Common myeloid progenitor, CD34-positive (primary cell): ENCODE data around the gene ATRX.

Source experiments
- CTCF ChIA-PET: fragments of 350-600 bp; sonication (Branson Sonifier 250); formaldehyde crosslinking; loops from one replicate; lab custom pipeline; 2021; ENCODE audit warnings: antibody characterized with exemption; lab: Charles Lee
- POLR2A ChIA-PET: fragments of 350-600 bp; sonication (Branson Sonifier 250); formaldehyde crosslinking; loops from one replicate; lab custom pipeline; 2021; ENCODE audit warnings: antibody characterized with exemption; lab: Charles Lee
- DNase-seq, 3 donors: peaks; one replicate each; pipeline versions ENCODE4 v3.0.0 to v3.0.0-alpha.2; 2013
- H3K27ac ChIP-seq, 2 experiments: 1 replicate in 1 of 2; 2 replicates in 1 of 2; pipeline ENCODE4 v1.7.0; 2013; ENCODE audit warnings: inconsistent platforms in 2 of 2, low read length in 2 of 2, mild to moderate bottlenecking in 2 of 2, low read depth in 1 of 2, moderate library complexity in 1 of 2; ENCODE audit not compliant: severe bottlenecking in 2 of 2, insufficient read depth in 1 of 2, poor library complexity in 1 of 2
- H3K27me3 ChIP-seq, 5 experiments: replicated peaks in 2 of 5; 1 replicate in 3 of 5; 2 replicates in 2 of 5; pipeline versions ENCODE4 v1.6.1 to v1.7.0; 2013; ENCODE audit warnings: low read length in 4 of 5, mild to moderate bottlenecking in 2 of 5, moderate library complexity in 2 of 5, inconsistent platforms in 1 of 5; ENCODE audit not compliant: insufficient read depth in 5 of 5, control insufficient read depth in 4 of 5
- H3K36me3 ChIP-seq, 4 experiments: 1 replicate in 2 of 4; 2 replicates in 2 of 4; pipeline versions ENCODE4 v1.6.1 to v1.7.0; 2013; ENCODE audit warnings: low read length in 3 of 4, control low read depth in 1 of 4, mild to moderate bottlenecking in 1 of 4; ENCODE audit not compliant: control insufficient read depth in 4 of 4, insufficient read depth in 4 of 4
- H3K4me1 ChIP-seq, 4 experiments: 1 replicate in 3 of 4; 2 replicates in 1 of 4; pipeline versions ENCODE4 v1.6.1 to v1.7.1; 2013; ENCODE audit warnings: low read length in 3 of 4, mild to moderate bottlenecking in 3 of 4, control low read depth in 1 of 4, inconsistent platforms in 1 of 4, moderate library complexity in 1 of 4; ENCODE audit not compliant: control insufficient read depth in 4 of 4, insufficient read depth in 4 of 4; ENCODE audit errors: control extremely low read depth in 1 of 4
- H3K4me3 ChIP-seq, 7 experiments: 1 replicate in 4 of 7; 2 replicates in 3 of 7; pipeline versions ENCODE4 v1.5.1 to v1.7.0; 2013; ENCODE audit warnings: mild to moderate bottlenecking in 7 of 7, low read length in 6 of 7, moderate library complexity in 6 of 7, inconsistent platforms in 2 of 7, low read depth in 2 of 7, control low read depth in 1 of 7; ENCODE audit not compliant: insufficient read depth in 4 of 7, control insufficient read depth in 1 of 7; ENCODE audit errors: extremely low read depth in 1 of 7
- H3K9me3 ChIP-seq, 5 experiments: 1 replicate in 4 of 5; 2 replicates in 1 of 5; pipeline versions ENCODE4 v1.6.1 to v1.7.1; 2013; ENCODE audit warnings: low read length in 4 of 5, mild to moderate bottlenecking in 2 of 5, inconsistent platforms in 1 of 5, low read depth in 1 of 5, moderate library complexity in 1 of 5; ENCODE audit not compliant: control insufficient read depth in 4 of 5, insufficient read depth in 2 of 5; ENCODE audit errors: control extremely low read depth in 1 of 5
- WGBS: methylation state at CpG from one replicate; pipeline ENCODE4 v1.1.5; 2013; ENCODE audit not compliant: insufficient coverage; 5-methylcytosine and 5-hydroxymethylcytosine counted together

The ATRX gene

DNA sequence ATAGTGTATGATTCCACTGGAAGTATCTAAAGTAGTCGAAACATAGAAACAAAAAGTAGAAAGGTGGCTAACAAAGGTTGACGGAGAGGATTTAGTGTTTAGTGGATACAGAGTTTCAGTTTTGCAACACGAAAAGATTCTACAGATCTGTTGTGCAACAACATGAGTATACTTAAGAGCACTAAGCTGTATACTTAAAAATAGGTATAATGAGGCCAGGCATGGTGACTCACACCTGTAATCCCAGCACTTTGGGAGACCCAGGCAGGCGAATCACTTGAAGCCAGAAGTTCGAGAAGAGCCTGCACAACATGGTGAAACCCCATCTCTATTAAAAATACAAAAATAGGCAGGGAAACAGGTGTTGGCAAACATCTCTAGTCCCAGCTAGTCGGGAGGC is 7.9 kb upstream of the ATRX start:
- H3K9me3 ChIP-seq = peaks cover 0 to 1% (median 0%) of the 10 kb centered on the region in 5 experiments
- H3K4me1 ChIP-seq = no peaks in the 10 kb centered on the region
- H3K4me3 ChIP-seq = no peak overlapping the region
- ChIA-PET CTCF (interaction anchor here (0.7 kb wide), 1 partner anchor 29 kb away, joined by 3 read pairs; no protein-coding TSS in a partner anchor), POLR2A (interaction anchor here (0.6 kb wide), 1 partner anchor 42 kb away, joined by 3 read pairs; no protein-coding TSS in a partner anchor)
- 100% methylated on average over 4 of the region's 6 CpGs for WGBS
- H3K27me3 ChIP-seq = no peaks in the 10 kb centered on the region
- no peak overlapping the region for H3K27ac ChIP-seq
- DNase-seq = no peak
- H3K36me3 ChIP-seq = no peaks in the 10 kb centered on the region

DNA sequence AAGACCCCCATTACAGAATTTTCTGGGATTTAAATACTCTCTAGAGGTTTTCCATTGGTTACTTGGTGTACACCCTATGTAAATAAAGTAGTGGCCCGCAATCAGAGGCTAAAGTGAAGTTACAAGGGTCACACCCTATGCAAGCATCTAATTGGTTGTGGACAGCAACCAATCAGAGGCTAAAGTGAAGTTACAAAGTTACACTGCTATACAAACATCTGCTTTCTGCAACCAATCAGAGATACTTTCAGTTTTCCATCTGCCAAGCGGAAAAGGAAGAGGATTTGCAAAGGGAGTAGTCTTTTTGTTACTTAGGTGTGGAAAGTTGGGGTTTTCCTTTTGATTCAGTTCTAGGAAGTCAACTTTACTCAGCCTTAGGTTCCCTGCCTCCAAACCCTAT is 2.0 kb upstream of the ATRX start:
- Histone ChIP-seq H3K27me3 (no peaks in the 10 kb centered on the region), H3K9me3 (no peaks in the 10 kb centered on the region), H3K4me3 (peak overlapping the region in 5 of 7 experiments; percentile 30 to 69 (median 42)), H3K4me1 (peaks cover 2 to 20% (median 8%) of the 10 kb centered on the region in 4 experiments), H3K36me3 (no peaks in the 10 kb centered on the region), H3K27ac (peak overlapping the region in 1 of 2 experiments; percentile 5)
- ChIA-PET CTCF (interaction anchor here (1.3 to 1.6 kb wide), 2 partner anchors 111 to 237 kb away, joined by 4 to 5 read pairs; partner anchors contain the start of gene COX7B), POLR2A (interaction anchor here (0.6 kb wide), 1 partner anchor 118 kb away, joined by 4 read pairs; no protein-coding TSS in a partner anchor)
- WGBS = 40% methylated on average over 1 of the region's 2 CpGs
- peak; percentile 55 to 72 (median 69) for DNase-seq

DNA sequence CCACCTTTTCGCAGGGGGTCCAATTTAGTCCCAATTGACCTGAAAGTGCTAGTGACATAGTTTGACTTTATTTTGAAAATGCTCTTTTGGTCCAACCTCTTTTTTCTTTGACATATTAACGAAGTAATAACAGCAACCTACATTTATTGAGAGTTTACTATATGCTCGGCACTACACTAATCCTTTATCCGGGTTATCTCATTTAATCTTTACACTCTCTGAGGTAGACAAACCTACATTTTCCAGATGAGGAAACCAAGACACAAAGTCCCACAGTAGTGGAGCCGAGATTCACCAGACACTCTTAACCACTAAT is 307 bp upstream of the ATRX start:
- Histone ChIP-seq H3K27me3 (no peaks in the 10 kb centered on the region), H3K27ac (peak overlapping the region; percentile 91 to 96), H3K9me3 (no peaks in the 10 kb centered on the region), H3K4me1 (peaks cover 2 to 22% (median 8%) of the 10 kb centered on the region in 4 experiments), H3K4me3 (peak overlapping the region; percentile 57 to 90 (median 76)), H3K36me3 (no peaks in the 10 kb centered on the region)
- ChIA-PET POLR2A (no interaction called here), CTCF (interaction anchor here (1.6 kb wide), 1 partner anchor 113 kb away, joined by 5 read pairs; the partner anchor contains the start of gene COX7B)
- DNase-seq = no peak
- 7% methylated on average over 3 of the region's 5 CpGs for WGBS

DNA sequence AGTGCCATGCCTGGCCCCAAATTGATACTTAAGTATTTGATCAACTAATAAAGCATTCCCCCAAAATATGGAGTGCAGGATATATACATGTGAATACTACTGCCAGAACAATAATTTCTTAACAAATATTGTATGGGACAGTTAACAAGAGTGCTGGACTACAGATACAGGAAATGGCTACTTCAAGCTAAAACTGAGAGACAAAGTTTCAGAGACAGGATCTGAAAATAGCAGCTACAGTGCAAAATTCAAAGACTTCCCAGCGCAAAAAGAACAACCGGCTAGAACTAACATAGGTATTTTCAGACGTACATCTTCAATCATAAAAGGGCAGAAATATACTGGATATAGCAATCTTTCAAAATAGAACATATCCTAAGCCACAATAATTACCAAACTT is 6.3 kb downstream of the ATRX start:
- DNase-seq = no peak
- no peak overlapping the region for H3K4me3 ChIP-seq
- no peaks in the 10 kb centered on the region for H3K36me3 ChIP-seq
- no peaks in the 10 kb centered on the region for H3K9me3 ChIP-seq
- CTCF ChIA-PET = no interaction called here
- peaks cover 1 to 17% (median 4%) of the 10 kb centered on the region in 4 experiments for H3K4me1 ChIP-seq
- H3K27me3 ChIP-seq = no peaks in the 10 kb centered on the region
- POLR2A ChIA-PET = no interaction called here
- no peak overlapping the region for H3K27ac ChIP-seq
- WGBS = 97% methylated on average over 3 of the region's 3 CpGs

DNA sequence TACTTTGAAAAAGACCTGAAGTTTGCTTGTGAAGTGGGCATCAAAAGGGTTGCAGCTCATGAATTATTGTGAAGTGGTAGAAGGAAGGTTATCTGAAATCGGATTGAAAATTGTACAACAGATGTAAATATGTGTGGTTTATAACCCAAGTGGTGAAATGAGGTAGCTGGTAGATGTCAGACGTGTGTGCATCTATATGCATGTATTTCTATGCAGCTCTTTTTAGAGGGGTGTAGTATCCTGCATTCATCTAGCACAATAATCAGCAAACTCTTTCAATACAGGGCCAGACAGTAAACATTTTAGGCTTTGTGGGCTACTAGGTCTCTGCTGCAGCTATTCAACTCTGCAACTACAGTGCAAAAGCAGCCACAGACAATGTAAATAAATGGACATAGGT is 9.4 kb downstream of the ATRX start:
- CTCF ChIA-PET = no interaction called here
- H3K36me3 ChIP-seq = no peaks in the 10 kb centered on the region
- POLR2A ChIA-PET = no interaction called here
- no peak overlapping the region for H3K4me3 ChIP-seq
- H3K9me3 ChIP-seq = no peaks in the 10 kb centered on the region
- H3K27ac ChIP-seq = no peak overlapping the region
- H3K4me1 ChIP-seq = peaks cover 0 to 5% (median 0%) of the 10 kb centered on the region in 4 experiments
- peak in 1 of 3 donors; percentile 33 for DNase-seq
- 60% methylated on average over 1 of the region's 2 CpGs for WGBS
- no peaks in the 10 kb centered on the region for H3K27me3 ChIP-seq

DNA sequence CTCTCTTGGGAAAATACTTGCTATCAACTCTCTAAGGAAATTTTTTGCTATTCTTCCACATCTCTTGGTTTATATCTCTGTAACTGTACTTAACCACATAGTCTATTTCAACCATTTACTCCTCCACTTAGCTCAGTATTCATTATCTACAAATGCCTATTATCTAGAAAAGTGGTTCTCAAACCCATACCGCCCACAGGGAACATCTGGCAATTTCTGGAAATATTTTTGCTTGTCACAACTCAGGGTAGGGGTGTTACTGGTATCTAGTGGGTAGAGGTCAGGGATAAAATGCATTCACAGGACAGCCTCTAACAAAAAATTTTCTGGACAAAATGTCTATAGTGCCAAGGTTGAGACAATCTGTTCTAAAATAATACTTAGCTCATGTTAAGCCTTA is 14.4 kb downstream of the ATRX start:
- DNase-seq = no peak
- Histone ChIP-seq H3K4me1 (peaks cover 0 to 6% (median 1%) of the 10 kb centered on the region in 4 experiments), H3K4me3 (no peak overlapping the region), H3K36me3 (no peaks in the 10 kb centered on the region), H3K27ac (no peak overlapping the region), H3K9me3 (no peaks in the 10 kb centered on the region), H3K27me3 (no peaks in the 10 kb centered on the region)
- no CpG with 5 or more reads among the region's 1 CpG for WGBS
- ChIA-PET POLR2A (no interaction called here), CTCF (no interaction called here)

DNA sequence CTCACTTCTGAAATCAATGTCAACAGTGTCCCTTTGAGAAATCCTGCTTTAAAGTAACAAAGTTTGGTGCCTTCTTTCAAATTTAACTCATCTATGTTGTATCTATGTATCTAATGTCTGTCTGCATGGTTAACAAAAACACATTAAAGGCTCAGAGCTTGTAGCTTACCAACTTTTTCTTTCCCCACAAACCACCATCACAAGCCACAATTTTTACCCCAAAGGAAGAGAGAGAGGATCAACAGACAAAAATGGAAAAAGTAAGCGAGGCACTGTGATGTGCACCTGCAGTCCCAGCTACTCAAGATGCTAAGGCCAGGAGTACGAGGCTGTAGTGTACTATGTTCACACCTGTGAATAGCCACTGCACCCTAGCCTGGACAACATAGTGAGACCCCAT is 17.2 kb downstream of the ATRX start:
- CTCF ChIA-PET = no interaction called here
- POLR2A ChIA-PET = no interaction called here

More for the DNA sequence above, 17.2 kb downstream of the ATRX start:
- no peaks in the 10 kb centered on the region for H3K36me3 ChIP-seq
- H3K27ac ChIP-seq = no peak overlapping the region
- peaks cover 0 to 5% (median 3%) of the 10 kb centered on the region in 4 experiments for H3K4me1 ChIP-seq
- no peak for DNase-seq
- no peaks in the 10 kb centered on the region for H3K27me3 ChIP-seq
- H3K4me3 ChIP-seq = no peak overlapping the region
- H3K9me3 ChIP-seq = no peaks in the 10 kb centered on the region
- WGBS = 50% methylated on average over 1 of the region's 2 CpGs
